Activated T-cell treated with anti-CD3 and anti-CD28 coated beads, Interleukin-2, amount 50 U/mL, for 72 hours (primary cell): ENCODE measurements around the gene EPHA5. TPM values are rescaled to one million over a fixed set of nuclear protein-coding genes. Genes with fewer than 3 reads are reported as not detected.

Experiments
- ATAC-seq, 2 donors: fragments of 150-1000 bp; cut with Tn5 transposase; replicated peaks in 1 of 2; 2 replicates each; pipeline ENCODE4 v1.10.0; 2021; ENCODE audit warnings: moderate library complexity in 2 of 2, mild to moderate bottlenecking in 1 of 2
- DNase-seq, 2 donors: peaks; one replicate each; pipeline ENCODE4 v3.0.0; 2021 to 2022; ENCODE audit warnings: mixed read lengths in 1 of 2
- H3K27ac Mint-ChIP-seq: one replicate; pipeline ENCODE4 v1.8.0; 2022; ENCODE audit warnings: mild to moderate bottlenecking, moderate library complexity, mixed read lengths
- H3K27me3 Mint-ChIP-seq: one replicate; pipeline ENCODE4 v1.8.0; 2022; ENCODE audit warnings: low read depth, mixed read lengths
- H3K36me3 Mint-ChIP-seq, 2 donors: one replicate each; pipeline ENCODE4 v1.8.0; 2022; ENCODE audit warnings: mixed read lengths in 2 of 2, mild to moderate bottlenecking in 1 of 2; ENCODE audit not compliant: insufficient read depth in 2 of 2
- H3K4me1 Mint-ChIP-seq: one replicate; pipeline ENCODE4 v1.8.0; 2022; ENCODE audit warnings: low read depth, mixed read lengths
- H3K4me3 Mint-ChIP-seq, 2 donors: one replicate each; pipeline ENCODE4 v1.8.0; 2022; ENCODE audit warnings: mild to moderate bottlenecking in 2 of 2, mixed read lengths in 2 of 2, moderate library complexity in 2 of 2
- H3K9me3 Mint-ChIP-seq, 2 donors: one replicate each; pipeline ENCODE4 v1.8.0; 2022; ENCODE audit warnings: mixed read lengths in 2 of 2
- total RNA-seq, 2 donors: library from RNA; stranded (reverse); gene quantifications; one replicate each; pipeline ENCODE4 v1.2.3, GENCODE V29; 2022

Gene EPHA5
- total RNA-seq, 2 donors from 2014 or later = not detected

- Mint-ChIP-seq H3K36me3 (no peaks in the 10 kb centered on the region), H3K27me3 (no peaks in the 10 kb centered on the region), H3K9me3 (peaks cover under 1 to 2% of the 10 kb centered on the region in 2 donors), H3K4me3 (no peak overlapping the region), H3K27ac (no peak overlapping the region), H3K4me1 (no peaks in the 10 kb centered on the region)
- ATAC-seq = no peak
- DNase-seq = no peak
Measured at GRCh38 chr4:65656008-65656407, 14.3 kb downstream of the EPHA5 start.

GRCh38 chr4:65654976-65655375 is 15.3 kb downstream of the EPHA5 start:
- ATAC-seq (no peak), DNase-seq (no peak)
- H3K27me3 Mint-ChIP-seq = no peaks in the 10 kb centered on the region
- no peak overlapping the region for H3K4me3 Mint-ChIP-seq
- H3K4me1 Mint-ChIP-seq = no peaks in the 10 kb centered on the region
- no peaks in the 10 kb centered on the region for H3K36me3 Mint-ChIP-seq
- H3K9me3 Mint-ChIP-seq = peaks cover 0 to 6% of the 10 kb centered on the region in 2 donors
- no peak overlapping the region for H3K27ac Mint-ChIP-seq

GRCh38 chr4:65653740-65654361 is 16.4 kb downstream of the EPHA5 start:
- Mint-ChIP-seq H3K36me3 (no peaks in the 10 kb centered on the region), H3K27me3 (no peaks in the 10 kb centered on the region), H3K27ac (no peak overlapping the region), H3K9me3 (peaks cover 4 to 10% of the 10 kb centered on the region in 2 donors), H3K4me1 (no peaks in the 10 kb centered on the region), H3K4me3 (no peak overlapping the region)
- DNase-seq (no peak), ATAC-seq (no peak)

- Mint-ChIP-seq H3K27me3 (no peaks in the 10 kb centered on the region), H3K4me1 (no peaks in the 10 kb centered on the region), H3K36me3 (no peaks in the 10 kb centered on the region), H3K27ac (no peak overlapping the region), H3K9me3 (peaks cover 4 to 10% of the 10 kb centered on the region in 2 donors), H3K4me3 (no peak overlapping the region)
- ATAC-seq = no peak
- DNase-seq = no peak
Measured at GRCh38 chr4:65651751-65652150, 18.5 kb downstream of the EPHA5 start.

GRCh38 chr4:65651031-65651430 is 19.3 kb downstream of the EPHA5 start:
- no peaks in the 10 kb centered on the region for H3K27me3 Mint-ChIP-seq
- no peaks in the 10 kb centered on the region for H3K4me1 Mint-ChIP-seq
- peaks cover 4 to 10% of the 10 kb centered on the region in 2 donors for H3K9me3 Mint-ChIP-seq
- no peak for DNase-seq
- ATAC-seq = no peak
- no peak overlapping the region for H3K4me3 Mint-ChIP-seq
- H3K36me3 Mint-ChIP-seq = no peaks in the 10 kb centered on the region
- no peak overlapping the region for H3K27ac Mint-ChIP-seq

GRCh38 chr4:65646136-65646535 is 24.2 kb downstream of the EPHA5 start:
- H3K9me3 Mint-ChIP-seq = peaks cover 4 to 14% of the 10 kb centered on the region in 2 donors
- H3K36me3 Mint-ChIP-seq = no peaks in the 10 kb centered on the region
- H3K27ac Mint-ChIP-seq = no peak overlapping the region
- ATAC-seq (no peak), DNase-seq (no peak)
- no peaks in the 10 kb centered on the region for H3K4me1 Mint-ChIP-seq
- no peaks in the 10 kb centered on the region for H3K27me3 Mint-ChIP-seq
- H3K4me3 Mint-ChIP-seq = no peak overlapping the region

GRCh38 chr4:65645185-65645584 is 25.1 kb downstream of the EPHA5 start:
- H3K4me1 Mint-ChIP-seq = no peaks in the 10 kb centered on the region
- H3K9me3 Mint-ChIP-seq = peaks cover 4 to 8% of the 10 kb centered on the region in 2 donors
- no peaks in the 10 kb centered on the region for H3K36me3 Mint-ChIP-seq
- no peak overlapping the region for H3K27ac Mint-ChIP-seq
- no peak overlapping the region for H3K4me3 Mint-ChIP-seq
- ATAC-seq (no peak), DNase-seq (no peak)
- H3K27me3 Mint-ChIP-seq = no peaks in the 10 kb centered on the region

GRCh38 chr4:65635051-65635821 is 35.1 kb downstream of the EPHA5 start:
- no peaks in the 10 kb centered on the region for H3K4me1 Mint-ChIP-seq
- no peak for DNase-seq
- no peaks in the 10 kb centered on the region for H3K27me3 Mint-ChIP-seq
- ATAC-seq = no peak
- H3K27ac Mint-ChIP-seq = no peak overlapping the region
- no peak overlapping the region for H3K4me3 Mint-ChIP-seq
- H3K36me3 Mint-ChIP-seq = no peaks in the 10 kb centered on the region
- H3K9me3 Mint-ChIP-seq = peaks cover 4% of the 10 kb centered on the region in 2 donors

- H3K36me3 Mint-ChIP-seq = no peaks in the 10 kb centered on the region
- no peaks in the 10 kb centered on the region for H3K27me3 Mint-ChIP-seq
- H3K27ac Mint-ChIP-seq = no peak overlapping the region
- DNase-seq (no peak), ATAC-seq (no peak)
- no peak overlapping the region for H3K4me3 Mint-ChIP-seq
- no peaks in the 10 kb centered on the region for H3K9me3 Mint-ChIP-seq
- H3K4me1 Mint-ChIP-seq = no peaks in the 10 kb centered on the region
Measured at GRCh38 chr4:65624651-65625050, 45.6 kb downstream of the EPHA5 start.

GRCh38 chr4:65623506-65623905 is 46.8 kb downstream of the EPHA5 start:
- Mint-ChIP-seq H3K4me1 (no peaks in the 10 kb centered on the region), H3K9me3 (no peaks in the 10 kb centered on the region), H3K27ac (no peak overlapping the region), H3K4me3 (no peak overlapping the region), H3K27me3 (no peaks in the 10 kb centered on the region), H3K36me3 (no peaks in the 10 kb centered on the region)
- DNase-seq = no peak
- no peak for ATAC-seq

GRCh38 chr4:65617416-65617815 is 52.9 kb downstream of the EPHA5 start:
- peaks cover 3% of the 10 kb centered on the region in 2 donors for H3K9me3 Mint-ChIP-seq
- H3K27me3 Mint-ChIP-seq = no peaks in the 10 kb centered on the region
- ATAC-seq = no peak
- H3K27ac Mint-ChIP-seq = no peak overlapping the region
- no peak overlapping the region for H3K4me3 Mint-ChIP-seq
- no peaks in the 10 kb centered on the region for H3K36me3 Mint-ChIP-seq
- no peak for DNase-seq
- H3K4me1 Mint-ChIP-seq = no peaks in the 10 kb centered on the region

- H3K9me3 Mint-ChIP-seq = peaks cover 4 to 5% of the 10 kb centered on the region in 2 donors
- H3K36me3 Mint-ChIP-seq = no peaks in the 10 kb centered on the region
- no peak for DNase-seq
- no peak overlapping the region for H3K4me3 Mint-ChIP-seq
- H3K4me1 Mint-ChIP-seq = no peaks in the 10 kb centered on the region
- no peaks in the 10 kb centered on the region for H3K27me3 Mint-ChIP-seq
- ATAC-seq = no peak
- H3K27ac Mint-ChIP-seq = no peak overlapping the region
Measured at GRCh38 chr4:65604515-65604914, 65.8 kb downstream of the EPHA5 start.

- ATAC-seq = no peak
- no peak overlapping the region for H3K4me3 Mint-ChIP-seq
- peaks cover 2 to 5% of the 10 kb centered on the region in 2 donors for H3K9me3 Mint-ChIP-seq
- H3K27me3 Mint-ChIP-seq = no peaks in the 10 kb centered on the region
- H3K27ac Mint-ChIP-seq = no peak overlapping the region
- no peaks in the 10 kb centered on the region for H3K4me1 Mint-ChIP-seq
- DNase-seq = no peak
- H3K36me3 Mint-ChIP-seq = no peaks in the 10 kb centered on the region
Measured at GRCh38 chr4:65600656-65601055, 69.6 kb downstream of the EPHA5 start.

GRCh38 chr4:65599340-65599739 is 70.9 kb downstream of the EPHA5 start:
- Mint-ChIP-seq H3K4me1 (no peaks in the 10 kb centered on the region), H3K27me3 (no peaks in the 10 kb centered on the region), H3K4me3 (no peak overlapping the region), H3K9me3 (peaks cover 0 to 2% of the 10 kb centered on the region in 2 donors), H3K36me3 (no peaks in the 10 kb centered on the region), H3K27ac (no peak overlapping the region)
- no peak for ATAC-seq
- DNase-seq = no peak
